Measurements from ENCODE around the gene KCNC3. TPM values are rescaled to one million over a fixed set of nuclear protein-coding genes. Genes with fewer than 3 reads are reported as not detected.

KCNC3 gene
- total and polyA plus RNA-seq, 10 of the 15 experiments (the other 5 are each of a cell fraction or from before 2014, with no cell fraction given), result 0.08 to 3.8 (median 0.44) TPM; not detected in 2

DNA sequence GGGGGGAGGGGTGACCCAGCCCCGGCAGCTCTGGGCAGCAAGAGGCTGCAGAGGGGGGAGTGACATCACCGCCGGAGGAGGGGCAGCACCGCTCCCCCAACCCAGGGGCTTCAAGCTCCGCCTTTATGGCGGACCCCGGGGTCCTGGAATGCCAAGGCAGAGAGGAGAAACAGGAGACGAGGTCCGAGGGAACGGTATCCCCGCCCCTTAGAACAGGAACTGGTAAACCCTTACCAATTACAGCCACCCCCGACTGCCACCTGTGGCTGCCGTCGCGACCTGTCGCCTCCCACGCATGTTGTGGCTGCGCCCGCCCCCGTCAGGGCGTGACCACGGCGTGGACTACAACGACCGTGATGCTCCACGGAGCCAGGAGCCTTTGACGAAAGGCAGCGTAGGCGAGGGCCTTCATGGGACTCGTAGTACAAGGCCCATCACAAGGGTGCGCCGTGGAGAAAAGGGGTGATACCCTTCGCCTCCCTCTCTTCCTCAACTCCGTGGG lies 4.1 kb upstream of the KCNC3 start (continued):
- TF ChIP-seq, protein P1, sequence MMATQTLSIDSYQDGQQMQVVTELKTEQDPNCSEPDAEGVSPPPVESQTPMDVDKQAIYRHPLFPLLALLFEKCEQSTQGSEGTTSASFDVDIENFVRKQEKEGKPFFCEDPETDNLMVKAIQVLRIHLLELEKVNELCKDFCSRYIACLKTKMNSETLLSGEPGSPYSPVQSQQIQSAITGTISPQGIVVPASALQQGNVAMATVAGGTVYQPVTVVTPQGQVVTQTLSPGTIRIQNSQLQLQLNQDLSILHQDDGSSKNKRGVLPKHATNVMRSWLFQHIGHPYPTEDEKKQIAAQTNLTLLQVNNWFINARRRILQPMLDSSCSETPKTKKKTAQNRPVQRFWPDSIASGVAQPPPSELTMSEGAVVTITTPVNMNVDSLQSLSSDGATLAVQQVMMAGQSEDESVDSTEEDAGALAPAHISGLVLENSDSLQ (IDR thresholded peaks at IDR 0.05), result peak; percentile 27; the same call in 1 of the 2 replicates
- TF ChIP-seq PAX5 (IDR thresholded peaks at IDR 0.05; ENCODE audit: borderline replicate concordance, low read depth, low read length), result peak; percentile 82
- no peak for TF ChIP-seq KDM1A (IDR thresholded peaks at IDR 0.05; ENCODE audit: borderline replicate concordance)

DNA sequence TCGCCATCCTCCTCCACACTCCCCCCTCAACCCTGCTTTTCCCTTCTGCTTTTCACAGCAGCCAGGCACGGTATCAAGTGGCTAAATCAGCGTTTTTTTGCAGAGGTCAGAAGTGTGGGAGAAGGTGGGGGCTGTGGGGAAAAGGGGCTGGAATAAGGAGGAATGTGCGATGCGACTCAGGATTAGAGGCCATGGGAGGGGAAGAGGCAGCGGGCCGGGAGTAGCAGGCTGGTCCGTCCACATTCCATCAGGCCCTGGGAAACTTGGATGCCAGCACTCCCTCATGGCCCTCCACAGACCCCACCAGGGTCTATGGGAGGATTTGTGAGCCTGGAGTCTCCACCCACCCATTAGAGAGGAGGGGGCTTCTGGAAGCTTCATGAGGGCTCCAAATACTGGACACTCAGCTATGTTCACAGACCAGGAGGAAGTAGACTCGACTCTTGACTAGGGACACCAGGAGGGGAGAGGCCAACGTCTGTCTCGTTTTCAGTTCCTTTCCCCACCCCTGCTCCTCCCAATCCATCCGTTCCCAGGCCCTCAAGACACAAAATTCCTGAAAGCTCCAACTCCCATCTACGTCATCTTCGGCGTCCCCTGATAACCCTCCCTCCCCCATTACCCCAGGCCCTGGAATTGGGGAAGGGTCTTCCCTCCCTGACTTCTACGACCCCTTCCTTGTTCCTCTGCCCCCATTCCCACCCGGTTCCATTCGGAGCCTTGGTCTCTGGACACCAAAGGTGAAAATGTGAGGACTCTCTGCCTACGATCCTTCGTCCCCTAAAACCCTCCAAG lies 3.3 kb upstream of the KCNC3 start:
- POLR2A ChIA-PET, result interaction anchor here (1.0 to 3.1 kb wide), 4 partner anchors 10 to 28 kb away, joined by 3 to 30 read pairs (median 8); no protein-coding TSS in a partner anchor
- peak overlapping the region; percentile 36 for H3K9ac ChIP-seq (ENCODE audit: control insufficient read depth, insufficient read depth, low read length)
- H3K4me1 ChIP-seq (ENCODE audit: control insufficient read depth, insufficient read depth, low read length), result peaks cover 35% of the 10 kb centered on the region
- ATAC-seq (no peak), FAIRE-seq (no peak), DNase-seq (ENCODE audit: low read depth, low spot score) (no peak)
- H3K4me3 ChIP-seq, result peak overlapping the region; percentile 66
- H4K20me1 ChIP-seq (ENCODE audit: control insufficient read depth, insufficient read depth), result no peaks in the 10 kb centered on the region
- SMC1A ChIA-PET (ENCODE audit: uncharacterized antibody, unreplicated experiment), result interaction anchor here (1.3 to 3.7 kb wide), 4 partner anchors 9 to 25 kb away, joined by 3 to 49 read pairs (median 10); no protein-coding TSS in a partner anchor
- intact Hi-C loops (cut with micrococcal nuclease; ENCODE audit: unreplicated experiment), result no loop called here
- WGBS (ENCODE audit: insufficient coverage, insufficient replicate concordance, low lambda C conversion rate, missing lambda C conversion rate), result 36% methylated on average over 20 of the region's 20 CpGs
- peaks cover 0 to 4% of the 10 kb centered on the region in 2 experiments; a peak in 3 of 4 replicates for H3K27me3 ChIP-seq (replicated peaks in 1 of 2; ENCODE audit: control insufficient read depth in 2 of 2, insufficient read depth in 2 of 2, low read length in 1 of 2)
- BruUV-seq (replicated peaks), result no TSS peak
- H3K9me3 ChIP-seq (replicated peaks; ENCODE audit: control insufficient read depth, insufficient read depth, low read length), result no peaks in the 10 kb centered on the region; the same call in 2 of the 3 replicates
- H3K27ac ChIP-seq (ENCODE audit: control insufficient read depth, insufficient read depth), result peak overlapping the region; percentile 74
- H3K36me3 ChIP-seq (ENCODE audit: control insufficient read depth in 2 of 2, insufficient read depth in 2 of 2, low read length in 1 of 2), result peaks cover 9 to 20% of the 10 kb centered on the region in 2 experiments; a peak in 3 of 4 replicates
- CTCF ChIA-PET, result interaction anchor here (1.0 to 2.9 kb wide), 6 partner anchors 9 to 184 kb away, joined by 3 to 11 read pairs (median 6); no protein-coding TSS in a partner anchor
- H3K4me2 ChIP-seq (ENCODE audit: control insufficient read depth, insufficient read depth), result peak overlapping the region; percentile 95
- RAD21 ChIA-PET (ENCODE audit: unreplicated experiment), result interaction anchor here (0.7 to 2.6 kb wide), 7 partner anchors 10 to 692 kb away, joined by 3 to 20 read pairs (median 4); partner anchors contain the start of genes NR1H2 and RRAS
- no peak overlapping the region for H2AFZ ChIP-seq (ENCODE audit: control insufficient read depth, low read depth, low read length)
- in situ Hi-C loops (cut with MboI), result loop anchor here (25.0 kb wide), 1 partner anchor 1030 kb away; the partner anchor contains the start of genes CLDND2, ETFB and NKG7
- no peaks in the 10 kb centered on the region for H3K79me2 ChIP-seq (ENCODE audit: control insufficient read depth, insufficient read depth, low read length)
- TF ChIP-seq, protein P2, sequence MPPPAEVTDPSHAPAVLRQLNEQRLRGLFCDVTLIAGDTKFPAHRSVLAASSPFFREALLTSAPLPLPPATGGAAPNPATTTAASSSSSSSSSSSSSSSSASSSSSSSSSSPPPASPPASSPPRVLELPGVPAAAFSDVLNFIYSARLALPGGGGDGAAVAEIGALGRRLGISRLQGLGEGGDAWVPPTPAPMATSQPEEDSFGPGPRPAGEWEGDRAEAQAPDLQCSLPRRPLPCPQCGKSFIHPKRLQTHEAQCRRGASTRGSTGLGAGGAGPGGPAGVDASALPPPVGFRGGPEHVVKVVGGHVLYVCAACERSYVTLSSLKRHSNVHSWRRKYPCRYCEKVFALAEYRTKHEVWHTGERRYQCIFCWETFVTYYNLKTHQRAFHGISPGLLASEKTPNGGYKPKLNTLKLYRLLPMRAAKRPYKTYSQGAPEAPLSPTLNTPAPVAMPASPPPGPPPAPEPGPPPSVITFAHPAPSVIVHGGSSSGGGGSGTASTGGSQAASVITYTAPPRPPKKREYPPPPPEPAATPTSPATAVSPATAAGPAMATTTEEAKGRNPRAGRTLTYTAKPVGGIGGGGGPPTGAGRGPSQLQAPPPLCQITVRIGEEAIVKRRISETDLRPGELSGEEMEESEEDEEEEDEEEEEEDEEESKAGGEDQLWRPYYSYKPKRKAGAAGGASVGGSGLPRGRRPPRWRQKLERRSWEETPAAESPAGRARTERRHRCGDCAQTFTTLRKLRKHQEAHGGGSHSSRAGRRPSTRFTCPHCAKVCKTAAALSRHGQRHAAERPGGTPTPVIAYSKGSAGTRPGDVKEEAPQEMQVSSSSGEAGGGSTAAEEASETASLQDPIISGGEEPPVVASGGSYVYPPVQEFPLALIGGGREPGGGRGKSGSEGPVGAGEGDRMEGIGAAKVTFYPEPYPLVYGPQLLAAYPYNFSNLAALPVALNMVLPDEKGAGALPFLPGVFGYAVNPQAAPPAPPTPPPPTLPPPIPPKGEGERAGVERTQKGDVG (CRISPR knock-in tag; IDR thresholded peaks at IDR 0.05), result no peak
- peak; percentile 51; the same call in 1 of the 2 replicates for TF ChIP-seq IKZF1 (conservative IDR thresholded peaks at IDR 0.05)
- TF ChIP-seq STAT3 (IDR thresholded peaks at IDR 0.05; ENCODE audit: low read depth, low read length), result no peak
- TF ChIP-seq, protein P3, sequence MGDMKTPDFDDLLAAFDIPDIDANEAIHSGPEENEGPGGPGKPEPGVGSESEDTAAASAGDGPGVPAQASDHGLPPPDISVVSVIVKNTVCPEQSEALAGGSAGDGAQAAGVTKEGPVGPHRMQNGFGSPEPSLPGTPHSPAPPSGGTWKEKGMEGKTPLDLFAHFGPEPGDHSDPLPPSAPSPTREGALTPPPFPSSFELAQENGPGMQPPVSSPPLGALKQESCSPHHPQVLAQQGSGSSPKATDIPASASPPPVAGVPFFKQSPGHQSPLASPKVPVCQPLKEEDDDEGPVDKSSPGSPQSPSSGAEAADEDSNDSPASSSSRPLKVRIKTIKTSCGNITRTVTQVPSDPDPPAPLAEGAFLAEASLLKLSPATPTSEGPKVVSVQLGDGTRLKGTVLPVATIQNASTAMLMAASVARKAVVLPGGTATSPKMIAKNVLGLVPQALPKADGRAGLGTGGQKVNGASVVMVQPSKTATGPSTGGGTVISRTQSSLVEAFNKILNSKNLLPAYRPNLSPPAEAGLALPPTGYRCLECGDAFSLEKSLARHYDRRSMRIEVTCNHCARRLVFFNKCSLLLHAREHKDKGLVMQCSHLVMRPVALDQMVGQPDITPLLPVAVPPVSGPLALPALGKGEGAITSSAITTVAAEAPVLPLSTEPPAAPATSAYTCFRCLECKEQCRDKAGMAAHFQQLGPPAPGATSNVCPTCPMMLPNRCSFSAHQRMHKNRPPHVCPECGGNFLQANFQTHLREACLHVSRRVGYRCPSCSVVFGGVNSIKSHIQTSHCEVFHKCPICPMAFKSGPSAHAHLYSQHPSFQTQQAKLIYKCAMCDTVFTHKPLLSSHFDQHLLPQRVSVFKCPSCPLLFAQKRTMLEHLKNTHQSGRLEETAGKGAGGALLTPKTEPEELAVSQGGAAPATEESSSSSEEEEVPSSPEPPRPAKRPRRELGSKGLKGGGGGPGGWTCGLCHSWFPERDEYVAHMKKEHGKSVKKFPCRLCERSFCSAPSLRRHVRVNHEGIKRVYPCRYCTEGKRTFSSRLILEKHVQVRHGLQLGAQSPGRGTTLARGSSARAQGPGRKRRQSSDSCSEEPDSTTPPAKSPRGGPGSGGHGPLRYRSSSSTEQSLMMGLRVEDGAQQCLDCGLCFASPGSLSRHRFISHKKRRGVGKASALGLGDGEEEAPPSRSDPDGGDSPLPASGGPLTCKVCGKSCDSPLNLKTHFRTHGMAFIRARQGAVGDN (IDR thresholded peaks at IDR 0.05), result no peak
- TF ChIP-seq CHD1 (IDR thresholded peaks at IDR 0.05; ENCODE audit: low read depth, low read length), result no peak; the same call in 1 of the 2 replicates
- TF ChIP-seq EED (IDR thresholded peaks at IDR 0.05; ENCODE audit: low read depth), result peak; percentile 51; the same call in 1 of the 2 replicates
- no peak for TF ChIP-seq EGR1 (IDR thresholded peaks at IDR 0.05; ENCODE audit: borderline replicate concordance in 1 of 2, low read depth in 2 of 2, low read length in 2 of 2)
- peak; percentile 40 to 59; a peak in 2 of 4 replicates for TF ChIP-seq IKZF2 (IDR thresholded peaks at IDR 0.05)
